Measurements from ENCODE around the gene TTC9B.

The TTC9B gene

DNA sequence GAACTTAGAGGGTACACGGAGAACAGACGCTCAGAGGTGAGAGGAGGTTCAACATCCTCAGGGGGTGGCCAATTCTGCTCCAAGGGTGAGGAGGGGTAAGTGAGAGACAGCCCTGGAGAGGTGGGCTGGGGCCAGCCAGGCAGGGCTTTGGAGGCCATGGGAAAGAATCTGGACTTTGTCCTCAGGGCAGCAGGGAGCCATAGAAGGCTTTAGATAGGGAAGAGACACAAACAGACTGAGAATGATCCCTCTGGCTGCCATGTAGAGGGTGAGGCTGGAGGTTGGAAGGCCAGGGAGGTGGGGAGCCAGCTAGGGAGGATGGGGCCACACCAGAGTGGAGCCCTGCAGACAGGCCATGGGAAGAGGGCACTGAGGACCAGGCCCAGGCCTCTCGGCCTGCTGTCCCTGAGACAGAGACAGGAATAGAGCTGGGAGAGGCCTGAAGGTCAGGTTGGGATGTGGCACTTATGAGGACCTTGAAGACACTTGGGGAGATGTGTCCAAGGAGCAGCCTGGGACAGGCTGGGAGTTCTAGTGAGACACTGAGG lies 37.5 kb upstream of the TTC9B start:
- TF ChIP-seq, protein P1, sequence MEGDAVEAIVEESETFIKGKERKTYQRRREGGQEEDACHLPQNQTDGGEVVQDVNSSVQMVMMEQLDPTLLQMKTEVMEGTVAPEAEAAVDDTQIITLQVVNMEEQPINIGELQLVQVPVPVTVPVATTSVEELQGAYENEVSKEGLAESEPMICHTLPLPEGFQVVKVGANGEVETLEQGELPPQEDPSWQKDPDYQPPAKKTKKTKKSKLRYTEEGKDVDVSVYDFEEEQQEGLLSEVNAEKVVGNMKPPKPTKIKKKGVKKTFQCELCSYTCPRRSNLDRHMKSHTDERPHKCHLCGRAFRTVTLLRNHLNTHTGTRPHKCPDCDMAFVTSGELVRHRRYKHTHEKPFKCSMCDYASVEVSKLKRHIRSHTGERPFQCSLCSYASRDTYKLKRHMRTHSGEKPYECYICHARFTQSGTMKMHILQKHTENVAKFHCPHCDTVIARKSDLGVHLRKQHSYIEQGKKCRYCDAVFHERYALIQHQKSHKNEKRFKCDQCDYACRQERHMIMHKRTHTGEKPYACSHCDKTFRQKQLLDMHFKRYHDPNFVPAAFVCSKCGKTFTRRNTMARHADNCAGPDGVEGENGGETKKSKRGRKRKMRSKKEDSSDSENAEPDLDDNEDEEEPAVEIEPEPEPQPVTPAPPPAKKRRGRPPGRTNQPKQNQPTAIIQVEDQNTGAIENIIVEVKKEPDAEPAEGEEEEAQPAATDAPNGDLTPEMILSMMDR (conservative IDR thresholded peaks at IDR 0.05; ENCODE audit: control insufficient read depth, insufficient read depth, low read depth, low read length), result no peak
- no peak for DNase-seq (ENCODE audit: low read depth)
- H3K4me3 ChIP-seq (ENCODE audit: control insufficient read depth, low read depth, low read length), result no peak overlapping the region

GRCh38 chr19:40254714-40255418 lies 36.7 kb upstream of the TTC9B start:
- H3K4me3 ChIP-seq (ENCODE audit: control insufficient read depth, low read depth, low read length), result no peak overlapping the region
- DNase-seq (ENCODE audit: low read depth), result no peak
- TF ChIP-seq, protein P1 (conservative IDR thresholded peaks at IDR 0.05; ENCODE audit: control insufficient read depth, insufficient read depth, low read depth, low read length), result no peak

- TF ChIP-seq, protein P1 (conservative IDR thresholded peaks at IDR 0.05; ENCODE audit: control insufficient read depth, insufficient read depth, low read depth, low read length), result no peak
- H3K4me3 ChIP-seq (ENCODE audit: control insufficient read depth, low read depth, low read length), result no peak overlapping the region
- DNase-seq (ENCODE audit: low read depth), result no peak
Observed at GRCh38 chr19:40253611-40254092, 35.5 kb upstream of the TTC9B start.

DNA sequence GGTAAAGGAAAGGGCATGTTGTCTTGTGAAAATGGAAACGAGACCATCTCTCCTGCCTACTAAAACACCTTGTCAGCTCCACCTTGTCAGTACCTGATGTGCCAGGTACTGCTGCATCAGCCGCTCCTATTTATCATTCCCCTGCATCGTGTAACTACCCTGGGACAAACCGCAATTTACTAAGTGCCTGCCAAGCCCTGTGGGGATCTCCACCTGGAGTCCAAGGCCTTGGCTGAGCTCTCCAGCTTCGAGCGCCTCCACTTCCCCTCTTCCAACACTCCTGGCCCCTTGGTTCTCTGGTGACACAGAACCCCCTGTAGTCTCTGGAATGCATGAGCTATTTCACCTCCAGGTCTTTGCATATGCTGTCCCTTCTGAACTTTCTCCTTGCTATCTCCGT lies 34.2 kb upstream of the TTC9B start:
- DNase-seq (ENCODE audit: low read depth), result no peak
- no peak overlapping the region for H3K4me3 ChIP-seq (ENCODE audit: control insufficient read depth, low read depth, low read length)
- TF ChIP-seq, protein P1 (conservative IDR thresholded peaks at IDR 0.05; ENCODE audit: control insufficient read depth, insufficient read depth, low read depth, low read length), result no peak

GRCh38 chr19:40251991-40252390 lies 33.8 kb upstream of the TTC9B start:
- TF ChIP-seq, protein P1 (conservative IDR thresholded peaks at IDR 0.05; ENCODE audit: control insufficient read depth, insufficient read depth, low read depth, low read length), result no peak
- no peak for DNase-seq (ENCODE audit: low read depth)
- H3K4me3 ChIP-seq (ENCODE audit: control insufficient read depth, low read depth, low read length), result no peak overlapping the region

DNA sequence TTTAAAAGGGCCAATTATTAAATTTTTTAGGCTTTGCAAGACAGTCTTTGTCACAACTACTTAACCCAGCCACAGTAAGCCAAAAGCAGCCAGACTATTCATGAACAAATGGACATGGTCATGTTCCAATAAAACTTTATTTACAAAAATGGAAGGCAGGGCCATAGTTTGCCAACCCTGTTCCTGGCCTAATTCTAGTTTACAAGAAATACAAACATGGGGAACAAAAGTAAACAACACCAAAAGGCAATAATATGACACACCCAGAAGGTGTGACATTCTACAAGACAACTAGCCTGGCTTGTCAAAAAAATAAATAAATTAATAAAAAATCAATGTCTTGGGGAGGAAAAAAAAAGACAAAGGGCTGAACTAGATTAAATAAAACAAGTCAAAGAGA lies 33.1 kb upstream of the TTC9B start:
- TF ChIP-seq, protein P1 (conservative IDR thresholded peaks at IDR 0.05; ENCODE audit: control insufficient read depth, insufficient read depth, low read depth, low read length), result no peak
- no peak for DNase-seq (ENCODE audit: low read depth)
- no peak overlapping the region for H3K4me3 ChIP-seq (ENCODE audit: control insufficient read depth, low read depth, low read length)

Measured in fibroblast of mammary gland (primary cell).